ENCODE data around the gene DGAT2L6.
"Not testable (repeated sequence)": the region's sequence is repeated elsewhere in the genome, so short reads cannot be mapped to it uniquely, and the experiment has no call there.

DNA sequence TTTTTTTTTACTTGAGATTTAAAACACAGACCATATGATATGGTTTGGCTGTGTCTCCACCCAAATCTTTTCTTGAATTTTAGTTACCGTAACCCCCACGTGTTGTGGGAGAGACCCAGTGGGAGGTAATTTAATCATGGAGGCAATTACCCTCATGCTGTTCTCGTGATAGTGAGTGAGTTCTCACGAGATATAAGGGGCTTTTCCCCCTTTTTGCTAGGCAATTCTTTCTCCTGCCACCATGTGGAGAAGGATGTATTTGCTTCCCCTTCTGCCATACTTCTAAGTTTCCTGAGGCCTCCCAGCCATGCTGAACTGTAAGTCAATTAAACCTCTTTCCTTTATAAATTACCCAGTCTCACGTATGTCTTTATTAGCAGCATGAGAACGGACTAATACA is 32.3 kb downstream of the DGAT2L6 start:
- TF ChIP-seq, protein P1, sequence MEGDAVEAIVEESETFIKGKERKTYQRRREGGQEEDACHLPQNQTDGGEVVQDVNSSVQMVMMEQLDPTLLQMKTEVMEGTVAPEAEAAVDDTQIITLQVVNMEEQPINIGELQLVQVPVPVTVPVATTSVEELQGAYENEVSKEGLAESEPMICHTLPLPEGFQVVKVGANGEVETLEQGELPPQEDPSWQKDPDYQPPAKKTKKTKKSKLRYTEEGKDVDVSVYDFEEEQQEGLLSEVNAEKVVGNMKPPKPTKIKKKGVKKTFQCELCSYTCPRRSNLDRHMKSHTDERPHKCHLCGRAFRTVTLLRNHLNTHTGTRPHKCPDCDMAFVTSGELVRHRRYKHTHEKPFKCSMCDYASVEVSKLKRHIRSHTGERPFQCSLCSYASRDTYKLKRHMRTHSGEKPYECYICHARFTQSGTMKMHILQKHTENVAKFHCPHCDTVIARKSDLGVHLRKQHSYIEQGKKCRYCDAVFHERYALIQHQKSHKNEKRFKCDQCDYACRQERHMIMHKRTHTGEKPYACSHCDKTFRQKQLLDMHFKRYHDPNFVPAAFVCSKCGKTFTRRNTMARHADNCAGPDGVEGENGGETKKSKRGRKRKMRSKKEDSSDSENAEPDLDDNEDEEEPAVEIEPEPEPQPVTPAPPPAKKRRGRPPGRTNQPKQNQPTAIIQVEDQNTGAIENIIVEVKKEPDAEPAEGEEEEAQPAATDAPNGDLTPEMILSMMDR (IDR thresholded peaks at IDR 0.05; ENCODE audit: low read length) = not testable (repeated sequence)
- not testable (repeated sequence) for TF ChIP-seq EZH2 (optimal IDR thresholded peaks at IDR 0.05; ENCODE audit: low read depth, low read length)
